ENCODE measurements around the gene AQP11.
"Not testable (repeated sequence)": the region's sequence is repeated elsewhere in the genome, so short reads cannot be mapped to it uniquely, and the experiment has no call there.

Gene AQP11

GRCh38 chr11:77589521-77590193, at the start of gene AQP11:
Gene AQP11 (plus strand): TSS chr11:77589953. CDS start chr11:77589993, 40 bp downstream.
- peak; percentile 80 for DNase-seq

DNA sequence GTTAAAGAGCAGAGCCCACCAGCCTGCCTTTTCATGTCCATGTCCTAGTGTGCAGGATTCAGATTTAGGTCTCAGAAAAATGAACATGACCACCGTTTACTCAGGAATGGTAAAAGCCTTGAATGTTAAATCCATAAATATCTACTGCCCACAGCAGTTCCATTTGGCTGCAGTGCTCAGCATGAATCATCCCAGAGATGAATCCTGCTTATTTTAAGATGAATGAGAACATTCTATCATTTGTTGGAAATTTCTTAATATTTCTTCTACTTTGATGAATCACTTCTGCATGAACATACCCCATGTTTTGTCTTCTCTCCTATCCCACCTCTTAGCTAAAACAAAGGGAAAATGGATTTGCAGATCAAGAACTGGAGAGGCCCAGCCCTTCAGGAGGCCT, 47.5 kb upstream of the AQP11 start:
- no peak for DNase-seq

DNA sequence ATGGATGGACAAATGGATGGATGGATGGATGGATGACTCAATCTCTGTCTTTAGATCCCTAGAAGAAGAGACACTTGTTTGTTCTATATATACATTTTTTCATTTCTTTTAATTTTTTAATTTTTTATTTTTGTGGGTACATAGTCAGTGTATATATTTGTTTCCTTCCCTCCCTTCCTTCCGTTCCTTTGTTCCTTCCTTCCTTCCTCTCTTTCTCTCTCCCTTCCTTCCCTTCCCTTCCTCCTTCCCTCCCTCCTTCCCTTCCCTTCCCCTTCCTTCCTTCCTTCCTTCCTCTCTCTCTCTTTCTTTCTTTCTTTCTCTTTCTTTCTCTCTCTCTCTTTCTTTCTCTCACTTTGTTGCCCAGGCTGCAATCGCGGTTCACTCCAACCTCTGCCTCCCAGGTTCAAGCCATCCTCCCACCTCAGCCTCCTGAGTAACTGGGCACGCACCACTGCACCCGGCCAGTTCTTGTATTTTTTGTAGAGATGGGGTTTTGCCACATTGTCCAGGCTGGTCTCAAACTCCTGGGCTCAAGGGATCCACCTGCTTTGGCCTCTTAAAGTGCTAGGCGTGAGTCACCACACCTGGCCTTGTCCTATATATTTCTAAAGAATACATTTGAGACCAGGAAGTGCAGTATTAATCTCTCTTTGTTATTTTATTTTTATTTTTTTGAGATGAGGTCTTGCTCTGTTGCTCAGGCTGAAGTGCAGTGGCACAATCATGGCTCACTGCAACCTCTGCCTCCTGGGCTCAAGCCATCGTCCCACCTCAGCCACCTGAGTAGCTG, 42.5 kb upstream of the AQP11 start:
- no peak for DNase-seq

DNA sequence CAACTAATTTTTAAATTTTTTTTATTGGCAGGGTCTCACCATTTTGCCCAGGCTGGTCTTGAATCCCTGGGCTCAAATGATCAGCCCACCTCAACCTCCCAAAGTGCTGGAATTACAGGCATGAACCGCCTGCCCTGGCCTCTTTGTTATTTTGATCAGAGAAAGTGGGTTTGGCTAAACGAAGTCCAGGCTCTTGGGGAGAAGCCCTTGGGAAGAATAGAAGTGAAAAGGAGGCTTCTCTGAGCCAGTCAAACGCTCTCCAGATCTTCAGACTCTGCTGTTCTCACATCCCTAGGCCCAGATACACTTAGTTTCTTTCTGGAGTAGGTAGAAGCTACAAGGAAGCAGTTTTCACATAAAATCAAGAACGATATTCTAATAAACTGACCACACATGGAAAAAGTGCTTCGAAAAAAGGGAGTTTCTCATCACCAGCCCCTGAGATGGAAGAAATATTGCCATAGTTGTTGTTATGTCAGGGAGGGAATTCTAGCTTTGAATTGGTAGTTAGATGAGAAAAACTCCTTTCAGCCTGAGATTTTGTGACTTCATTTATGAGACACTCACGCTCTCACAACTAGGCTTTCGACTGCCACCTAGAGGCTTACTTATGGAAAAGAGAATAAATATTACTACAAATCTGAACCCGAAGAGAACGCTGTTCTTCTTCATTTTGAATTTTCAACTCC, 41.7 kb upstream of the AQP11 start:
- peak; percentile 66 for DNase-seq

- no peak for DNase-seq
Measured at GRCh38 chr11:77548552-77549445, 41.0 kb upstream of the AQP11 start.

DNA sequence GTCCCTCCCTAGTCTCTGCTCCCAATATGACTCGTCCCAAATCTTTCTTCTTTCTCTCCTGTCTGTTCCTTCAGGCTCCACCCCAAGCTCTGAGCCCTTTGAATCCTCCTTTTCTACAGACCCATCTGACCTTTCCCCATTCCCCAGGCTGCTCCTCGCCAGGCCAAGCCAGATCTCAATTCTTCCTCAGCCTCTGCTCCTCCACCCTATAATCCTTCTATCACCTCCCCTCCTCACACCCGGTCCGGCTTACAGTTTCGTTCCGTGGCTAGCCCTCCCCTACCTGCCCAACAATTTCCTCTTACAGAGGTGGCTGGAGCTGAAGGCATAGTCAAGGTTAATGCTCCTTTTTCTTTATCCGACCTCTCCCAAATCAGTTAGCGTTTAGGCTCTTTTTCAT, 38.3 kb upstream of the AQP11 start:
- DNase-seq = not testable (repeated sequence)

GRCh38 chr11:77557553-77557952, 32.2 kb upstream of the AQP11 start:
- DNase-seq = peak; percentile 4

DNA sequence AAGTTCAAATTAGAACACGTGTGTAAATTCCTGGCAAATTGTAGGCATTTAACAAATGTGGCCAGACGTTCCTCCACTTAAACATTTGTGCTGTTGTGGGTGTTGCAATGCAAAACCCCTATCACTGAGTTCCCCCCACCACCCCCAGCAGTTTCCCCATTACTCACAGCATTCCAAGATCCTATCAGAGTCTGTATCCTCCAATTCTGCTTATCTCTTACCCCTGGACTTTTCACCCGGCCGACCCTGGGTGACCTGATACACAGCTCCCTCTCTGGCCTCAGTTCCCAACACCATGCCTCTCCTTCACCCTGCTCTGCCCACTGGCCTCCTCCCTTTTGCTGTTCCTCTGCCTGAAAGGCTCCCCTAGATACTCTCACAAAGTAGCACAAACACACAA, 31.4 kb upstream of the AQP11 start:
- DNase-seq = no peak

DNA sequence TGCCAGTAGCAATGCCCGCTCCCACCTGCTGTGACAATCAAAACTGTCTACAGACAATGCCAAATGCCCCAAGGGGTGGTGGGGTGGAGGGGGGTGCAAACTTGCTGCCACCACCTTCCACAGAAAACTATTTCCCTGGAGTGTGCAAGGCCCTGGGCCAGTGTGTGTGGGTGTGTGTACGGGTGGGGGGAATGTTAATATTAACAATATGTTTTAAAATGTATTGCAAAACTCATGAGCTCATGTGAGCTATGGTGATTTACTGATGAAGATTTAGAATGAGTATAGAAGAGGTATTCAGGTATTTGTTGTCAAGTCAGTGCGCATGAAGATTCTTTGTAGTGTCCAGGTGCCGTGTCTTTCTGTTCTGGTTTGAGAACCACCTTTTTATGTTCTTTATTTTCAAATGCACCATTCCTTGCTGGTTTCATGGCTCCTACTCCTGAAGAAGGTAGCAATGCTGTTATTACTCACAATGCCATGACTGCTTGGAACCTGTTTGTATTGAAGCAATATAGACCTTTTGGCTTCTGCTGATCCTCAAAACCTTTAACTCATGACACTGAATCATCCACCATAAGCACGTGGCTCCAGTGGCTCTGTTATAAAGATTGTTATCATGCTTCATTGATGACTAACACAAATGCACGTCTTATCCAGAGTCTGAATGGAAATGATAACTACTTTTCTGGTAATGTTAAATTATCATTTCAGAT, 29.9 kb upstream of the AQP11 start:
- no peak for DNase-seq

- no peak for DNase-seq
Measured at GRCh38 chr11:77560605-77561004, 29.1 kb upstream of the AQP11 start.

DNA sequence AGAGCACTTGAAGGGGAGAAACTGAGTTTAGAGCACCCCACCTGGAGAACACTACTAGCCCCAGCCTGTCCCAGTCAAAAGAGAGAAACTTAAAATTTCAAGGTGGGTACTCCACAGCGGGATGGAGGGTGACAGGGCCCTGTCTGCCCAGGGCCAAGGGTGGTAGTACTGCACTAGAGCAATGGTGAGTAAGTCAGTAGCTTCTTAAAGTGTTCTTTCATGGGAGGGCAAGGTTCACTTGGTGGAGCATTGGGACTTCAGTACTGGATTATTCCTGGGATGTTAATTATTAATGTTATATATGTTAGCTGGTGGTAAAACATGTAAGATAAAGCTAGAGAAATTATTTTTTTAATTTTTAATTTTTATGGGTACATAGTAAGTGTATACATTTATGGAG, 28.5 kb upstream of the AQP11 start:
- DNase-seq = no peak

GRCh38 chr11:77568306-77568705, 21.4 kb upstream of the AQP11 start:
- DNase-seq = no peak

- no peak for DNase-seq
Measured at GRCh38 chr11:77568916-77569675, 20.7 kb upstream of the AQP11 start.

DNA sequence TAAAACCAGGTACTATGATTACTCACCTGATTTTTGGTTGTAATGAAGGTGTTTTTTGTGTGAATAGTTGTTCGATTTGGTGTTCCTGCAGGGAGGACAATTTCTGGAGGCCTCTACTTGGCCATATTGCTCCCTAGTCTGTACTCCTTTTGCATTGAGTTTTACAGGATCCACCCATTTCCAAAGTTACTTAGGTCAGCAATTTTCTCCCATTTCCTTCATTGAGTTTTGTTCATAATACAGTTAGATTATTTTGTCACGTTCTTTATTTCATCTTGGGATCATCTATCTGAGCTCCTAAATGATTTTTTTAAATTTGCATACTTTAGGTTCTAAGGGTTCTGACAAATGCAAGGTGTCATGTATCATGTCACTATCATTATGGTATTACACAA, 20.1 kb upstream of the AQP11 start:
- no peak for DNase-seq

GRCh38 chr11:77570896-77571295, 18.9 kb upstream of the AQP11 start:
- not testable (repeated sequence) for DNase-seq

GRCh38 chr11:77575428-77575827, 14.3 kb upstream of the AQP11 start:
- DNase-seq = not testable (repeated sequence)

DNA sequence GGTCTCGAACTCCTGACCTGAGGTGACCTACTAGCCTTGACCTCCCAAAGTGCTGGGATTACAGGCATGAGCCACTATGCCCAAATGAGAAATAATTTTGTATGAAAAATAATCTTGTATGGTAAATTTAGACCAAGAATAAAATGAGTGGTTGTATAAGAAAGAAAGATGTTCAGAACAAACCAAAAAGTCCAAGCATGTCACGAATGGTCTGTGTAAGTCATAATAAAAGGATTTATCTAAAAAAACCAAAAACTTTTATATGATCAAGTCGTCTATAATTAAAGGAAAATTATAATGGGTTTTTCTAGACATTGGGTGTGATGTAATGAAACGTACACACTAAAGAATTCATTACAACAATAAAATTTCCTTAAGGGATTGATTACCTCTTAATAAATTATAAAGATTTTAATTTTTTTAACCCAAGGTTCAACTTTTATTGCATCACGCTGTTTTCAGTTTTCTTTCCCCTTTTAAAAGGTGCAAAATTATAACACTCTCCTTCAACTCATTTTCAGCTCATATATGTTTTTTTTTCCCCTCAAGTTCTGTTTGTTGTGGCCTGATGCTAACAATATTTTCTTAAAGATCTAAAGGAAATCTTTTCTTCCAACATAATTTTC, 8.9 kb upstream of the AQP11 start:
- peak; percentile 9 for DNase-seq

DNA sequence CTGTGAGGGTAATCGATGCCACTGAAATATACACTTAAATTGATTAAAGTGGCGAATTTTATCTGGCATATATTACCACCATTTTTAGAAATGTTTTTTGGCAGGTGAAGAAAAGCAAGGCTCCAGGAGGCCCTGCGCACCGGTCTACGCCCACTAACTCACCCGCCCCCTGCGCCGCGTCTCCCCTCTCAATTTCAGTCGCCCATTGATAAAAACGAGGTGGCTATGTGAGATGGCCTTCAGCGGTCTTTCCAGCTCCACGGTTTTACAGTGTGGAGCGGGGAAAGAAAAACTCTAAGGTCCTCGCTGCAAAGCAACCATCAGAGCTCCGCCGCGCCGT, 602 bp upstream of the AQP11 start:
- peak; percentile 80 for DNase-seq

DNA sequence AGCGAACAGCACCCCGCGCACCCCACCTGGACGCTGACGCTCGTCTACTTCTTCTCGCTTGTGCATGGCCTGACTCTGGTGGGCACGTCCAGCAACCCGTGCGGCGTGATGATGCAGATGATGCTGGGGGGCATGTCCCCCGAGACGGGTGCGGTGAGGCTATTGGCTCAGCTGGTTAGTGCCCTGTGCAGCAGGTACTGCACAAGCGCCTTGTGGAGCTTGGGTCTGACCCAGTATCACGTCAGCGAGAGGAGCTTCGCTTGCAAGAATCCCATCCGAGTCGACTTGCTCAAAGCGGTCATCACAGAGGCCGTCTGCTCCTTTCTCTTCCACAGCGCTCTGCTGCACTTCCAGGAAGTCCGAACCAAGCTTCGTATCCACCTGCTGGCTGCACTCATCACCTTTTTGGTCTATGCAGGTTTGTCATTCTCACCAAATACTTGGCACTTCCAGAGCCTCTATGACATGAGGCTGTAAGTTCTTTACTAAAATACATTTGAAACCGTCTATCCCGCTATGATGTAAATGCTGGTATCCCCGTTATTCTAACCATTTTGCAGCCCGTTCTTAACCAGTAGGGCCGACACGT, 535 bp downstream of the AQP11 start:
- DNase-seq = peak; percentile 8

DNA sequence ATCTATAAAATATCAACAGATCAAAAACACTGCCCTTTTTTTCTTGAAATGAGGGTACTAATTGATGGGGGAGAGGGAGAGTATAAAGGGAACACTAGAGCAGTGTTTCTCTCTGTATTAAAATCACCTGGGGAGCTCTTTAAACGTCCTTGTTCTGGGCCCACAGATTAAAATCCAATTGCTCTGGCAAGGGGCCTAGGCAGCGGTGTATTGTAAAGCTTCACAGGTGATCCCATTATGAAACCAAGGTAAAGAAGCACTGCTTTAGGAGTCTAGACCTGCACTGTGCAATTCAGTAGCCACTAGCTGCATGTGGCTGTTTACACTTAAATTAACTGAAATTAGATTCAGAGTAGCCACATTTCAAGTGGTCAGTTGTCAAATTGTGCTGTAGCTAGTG, 3.0 kb downstream of the AQP11 start:
- no peak for DNase-seq

DNA sequence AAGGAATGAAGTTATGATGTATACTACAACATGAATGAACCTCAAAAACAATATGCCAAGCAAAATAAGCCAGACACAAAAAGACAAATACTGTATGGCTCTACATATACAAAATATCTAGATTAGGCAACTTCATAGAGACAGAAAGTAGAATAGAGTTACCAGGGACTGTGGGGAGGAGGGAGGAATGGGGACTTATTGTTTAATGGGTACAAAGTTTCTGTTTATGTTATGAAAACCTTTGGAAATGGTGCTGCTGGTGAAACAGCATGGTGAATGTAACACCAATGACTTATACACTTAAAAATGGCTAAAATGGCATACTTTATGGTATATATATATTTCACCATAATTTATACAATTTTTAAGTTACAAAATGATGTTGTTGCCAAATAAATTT, 4.1 kb downstream of the AQP11 start:
- DNase-seq = no peak
